ENCODE measurements around the gene ZFHX3.

Gene ZFHX3

DNA sequence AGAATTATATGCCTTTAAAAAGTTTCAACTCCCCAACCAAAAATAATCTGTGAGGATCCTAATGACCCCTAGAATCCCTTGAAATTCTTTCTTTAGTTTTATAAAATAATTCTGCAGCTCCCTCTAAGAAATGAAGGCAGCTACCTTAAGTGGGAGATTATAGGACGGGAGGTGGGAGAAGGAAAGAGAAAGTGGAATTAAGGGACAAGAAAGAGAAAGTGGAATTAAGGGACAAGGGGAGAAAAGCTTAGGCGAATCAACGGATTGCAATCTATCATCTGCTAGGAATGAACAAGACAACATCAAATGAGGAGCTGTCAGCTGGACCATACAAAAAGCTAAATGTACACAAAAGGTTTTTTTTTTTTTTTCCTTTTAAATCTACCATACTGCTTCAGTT is 262.0 kb downstream of the ZFHX3 start:
- DNase-seq, result peak; percentile 66 to 71

DNA sequence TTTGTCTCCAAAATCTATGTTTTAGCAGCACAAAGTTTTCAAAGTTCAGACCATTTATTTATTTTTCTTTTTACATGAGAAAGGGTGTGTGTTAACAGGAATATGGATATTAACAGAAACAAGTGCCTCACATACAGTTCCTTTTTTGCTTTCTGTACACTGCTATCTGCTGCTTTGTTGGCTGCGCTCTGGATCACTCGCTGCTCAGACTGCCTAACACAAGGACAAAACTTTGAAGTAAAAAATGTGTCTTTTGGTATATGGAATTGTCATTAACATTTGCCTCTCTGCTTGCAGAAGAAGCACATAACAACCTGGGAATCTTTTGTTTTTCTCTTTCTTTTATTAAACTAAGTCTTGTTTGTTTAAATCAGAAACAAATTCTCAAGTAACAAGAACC is 262.8 kb downstream of the ZFHX3 start:
- peak; percentile 3 to 14 for DNase-seq

DNA sequence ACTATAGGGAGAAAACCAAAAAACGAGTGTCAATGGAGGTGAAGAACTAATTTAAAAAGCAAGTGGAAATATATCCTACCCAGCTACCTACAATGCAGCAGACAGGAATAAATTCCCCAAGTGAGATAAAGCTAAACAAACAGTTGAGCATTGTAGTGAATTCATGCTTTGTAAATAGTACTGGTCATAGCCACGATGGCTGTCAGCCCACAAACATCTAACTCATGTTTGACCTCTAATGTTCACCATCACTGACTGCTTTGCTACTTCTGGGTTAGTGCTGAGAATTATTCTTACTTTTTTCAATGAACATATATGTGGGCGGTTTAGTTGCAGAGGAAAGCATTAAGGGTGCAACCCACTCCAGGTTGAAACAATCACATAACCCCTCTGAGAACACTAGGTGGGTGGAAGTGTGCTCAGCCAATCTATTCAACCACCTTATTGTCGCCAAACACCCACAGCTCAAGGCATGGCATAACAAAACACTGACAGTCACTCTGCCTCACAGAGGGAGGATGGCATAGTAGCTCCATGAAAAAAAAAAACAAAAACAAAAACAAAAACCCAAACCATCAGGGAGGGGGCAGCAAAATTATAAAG is 264.1 kb downstream of the ZFHX3 start:
- peak in 1 of 2 donors; percentile 5 for DNase-seq

DNA sequence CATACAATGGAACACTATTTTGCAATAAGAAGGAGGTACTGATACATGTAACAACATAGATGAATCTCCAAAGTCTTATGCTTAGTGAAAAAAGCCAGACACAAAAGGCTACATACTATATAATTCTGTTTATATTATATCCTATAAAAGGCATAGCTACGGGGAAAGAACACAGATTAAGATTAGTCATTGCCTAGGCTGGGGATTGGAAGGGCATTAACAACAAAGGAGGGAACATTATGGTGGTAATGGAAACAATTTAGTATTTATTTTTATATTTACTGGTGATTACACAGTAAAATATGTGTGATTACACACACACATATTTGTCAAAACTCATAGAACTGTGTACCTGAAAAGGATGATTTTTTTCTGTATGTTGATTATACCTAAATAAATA is 278.1 kb downstream of the ZFHX3 start:
- DNase-seq, result no peak

DNA sequence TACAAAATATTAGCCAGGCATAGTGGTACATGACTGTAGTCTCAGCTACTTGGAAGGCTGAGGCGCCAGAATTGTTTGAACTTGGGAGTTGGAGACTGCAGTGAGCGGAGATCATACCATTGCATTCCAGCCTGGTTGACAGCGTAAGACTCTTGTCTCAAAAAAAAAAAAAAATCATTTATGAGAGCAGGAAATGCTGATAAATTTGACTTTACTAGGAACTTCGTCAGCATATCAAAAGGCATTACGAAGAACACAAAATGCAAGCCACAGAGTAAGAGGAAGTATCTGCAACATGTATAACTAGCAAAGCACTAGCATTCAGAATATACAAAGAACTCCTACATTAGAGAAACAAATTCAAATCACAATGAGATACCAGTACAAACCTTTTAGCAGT is 279.3 kb downstream of the ZFHX3 start:
- DNase-seq, result no peak

DNA sequence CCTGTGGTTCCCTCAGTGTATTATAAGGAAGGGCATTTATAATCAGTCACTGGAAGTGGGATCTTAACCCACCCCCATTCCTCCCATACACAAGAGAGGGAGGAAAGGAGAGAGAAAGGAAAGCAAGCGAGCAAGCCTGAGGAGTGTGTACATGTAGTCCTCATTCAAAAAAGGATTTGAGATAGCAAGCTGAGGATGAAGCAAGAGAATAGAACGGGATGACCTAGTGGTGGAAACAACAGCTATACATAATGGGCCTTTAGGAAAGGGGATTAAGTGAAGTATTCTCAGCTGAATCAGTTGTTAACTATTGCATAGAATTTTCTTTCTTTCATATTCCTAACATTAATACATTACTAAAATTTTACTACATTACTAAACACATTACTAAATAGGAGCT is 281.4 kb downstream of the ZFHX3 start:
- DNase-seq, result no peak

DNA sequence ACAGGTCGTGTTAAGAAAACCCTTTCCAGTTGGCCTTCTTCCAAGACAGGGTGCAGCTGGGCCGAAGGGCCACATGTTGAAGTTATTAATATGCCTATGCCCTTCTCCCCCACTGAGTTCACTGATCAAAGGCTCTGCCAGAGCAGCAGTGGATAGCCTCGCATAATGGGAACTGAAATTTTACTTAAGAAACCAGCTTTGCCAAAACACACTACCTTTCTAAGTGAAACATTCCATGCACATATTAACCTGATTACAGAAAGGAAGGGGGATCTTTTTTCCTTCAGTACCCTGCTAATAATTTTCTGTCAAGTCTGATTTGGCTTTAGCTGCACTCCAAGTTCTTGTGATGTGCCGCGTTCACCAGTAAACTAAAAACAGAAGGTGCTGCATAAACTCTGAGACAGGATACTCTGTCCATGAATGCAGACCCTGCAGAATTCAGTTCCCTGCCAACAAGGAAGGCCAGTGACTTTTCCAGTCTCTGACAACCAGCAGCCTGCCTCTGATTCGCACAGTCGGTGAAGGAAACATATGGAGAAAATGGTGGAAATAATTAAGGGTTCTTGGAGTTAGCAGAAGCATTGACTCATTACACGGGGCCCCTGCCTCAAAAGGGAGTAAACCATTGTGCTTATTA is 283.8 kb downstream of the ZFHX3 start:
- DNase-seq, result no peak

DNA sequence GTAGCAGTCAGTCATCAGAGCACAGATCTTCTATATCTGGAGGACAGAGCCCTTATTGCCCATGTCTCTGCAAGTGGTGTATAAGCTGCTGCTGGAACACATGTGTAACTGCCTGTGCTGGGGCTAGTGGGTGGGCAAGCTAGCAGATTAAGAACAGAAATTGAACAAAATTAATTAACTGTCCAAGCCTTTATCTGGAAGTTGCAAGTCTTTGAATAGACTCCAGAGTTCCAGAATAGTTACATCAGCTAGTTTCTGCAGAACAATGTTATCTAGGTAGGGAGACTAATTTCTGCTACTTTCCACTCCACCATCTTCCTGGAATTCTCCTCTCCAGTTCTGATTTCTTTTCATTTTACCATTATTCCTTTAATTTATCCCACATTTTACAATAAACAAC is 287.3 kb downstream of the ZFHX3 start:
- DNase-seq, result no peak

DNA sequence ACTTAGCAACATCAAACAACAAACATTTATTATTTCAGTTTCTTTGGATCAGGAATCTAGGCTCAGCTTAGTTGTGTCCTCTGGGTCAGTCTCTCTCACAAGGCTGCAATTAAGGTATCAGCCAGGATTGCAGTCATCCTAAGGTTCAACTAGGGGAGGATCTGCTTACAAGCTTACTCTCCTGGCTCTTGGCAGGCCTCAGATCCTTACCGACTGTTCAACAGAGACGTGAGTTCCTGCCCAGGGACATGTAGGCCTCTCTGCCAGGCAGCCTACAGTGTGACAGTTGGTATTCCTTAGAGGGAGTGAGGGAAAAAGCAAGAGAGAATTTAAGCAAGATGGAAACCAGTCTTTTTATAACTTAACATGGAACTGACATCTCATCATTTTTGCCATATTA is 294.0 kb downstream of the ZFHX3 start:
- no peak for DNase-seq

DNA sequence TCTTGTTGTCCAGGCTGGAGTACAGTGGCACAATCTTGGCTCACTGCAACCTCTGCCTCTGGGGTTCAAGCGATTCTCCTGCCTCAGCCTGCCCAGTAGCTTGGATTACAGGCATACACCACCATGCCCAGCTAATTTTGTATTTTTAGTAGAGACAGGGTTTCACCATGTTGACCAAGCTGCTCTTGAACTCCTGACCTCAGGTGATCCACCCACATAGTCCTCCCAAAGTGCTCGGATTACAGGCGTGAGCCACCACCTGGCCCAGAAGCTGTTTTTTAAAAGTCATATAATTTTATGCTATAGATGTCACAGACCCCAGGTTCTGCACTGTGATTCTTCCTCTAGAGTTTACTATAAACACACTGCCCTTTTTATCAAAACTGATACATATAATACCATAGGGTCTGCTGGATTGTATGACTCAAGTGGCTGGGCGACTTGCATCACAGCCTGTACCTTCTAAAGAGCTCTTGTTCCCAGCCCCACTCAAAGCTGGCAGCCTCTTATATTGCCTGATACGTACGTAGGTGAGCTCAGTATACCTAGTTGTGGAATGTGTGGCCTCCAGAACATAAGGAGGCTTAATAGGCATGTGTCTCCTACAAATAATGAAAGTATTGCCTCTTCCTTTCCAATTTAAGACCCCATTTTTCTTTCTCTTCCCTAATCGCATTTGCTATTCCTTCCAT is 295.8 kb downstream of the ZFHX3 start:
- no peak for DNase-seq

DNA sequence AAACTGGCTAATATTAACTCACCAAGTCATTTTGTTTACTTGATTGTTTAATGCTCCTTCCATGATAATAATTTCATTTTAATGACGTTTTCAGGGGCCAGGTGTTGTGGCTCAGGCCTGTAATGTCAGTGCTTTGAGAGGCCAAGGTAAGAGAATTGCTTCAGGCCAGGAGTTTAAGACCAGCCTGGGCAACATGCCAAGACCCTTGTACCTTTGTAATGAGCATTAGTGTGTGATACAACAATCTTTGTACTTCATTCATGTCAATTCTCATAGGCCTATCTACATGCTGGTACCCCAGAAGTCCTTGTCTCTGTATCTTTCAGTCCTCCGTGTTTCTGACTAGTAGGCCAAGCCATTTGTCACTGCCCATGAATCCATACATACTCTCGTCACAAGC is 296.9 kb downstream of the ZFHX3 start:
- no peak for DNase-seq

DNA sequence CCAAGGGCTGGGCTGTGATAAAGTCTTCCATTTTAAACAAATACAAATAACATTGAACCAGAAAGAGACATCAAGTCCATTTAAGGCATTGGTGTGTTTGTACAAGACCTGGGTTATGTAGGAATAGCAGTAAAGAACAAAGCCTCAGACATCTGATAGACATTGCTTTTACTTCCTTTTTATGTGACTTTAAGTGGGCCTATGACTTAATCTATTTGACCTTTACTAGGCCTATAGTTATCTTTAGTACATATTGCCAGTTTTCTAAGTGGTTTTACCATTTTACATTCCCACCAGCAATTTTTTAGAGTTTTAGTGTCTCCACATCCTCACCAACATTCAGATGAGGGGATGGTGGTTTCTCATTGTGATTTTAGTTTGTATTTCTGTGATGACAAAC is 298.8 kb downstream of the ZFHX3 start:
- peak in 1 of 2 donors; percentile 3 for DNase-seq

DNA sequence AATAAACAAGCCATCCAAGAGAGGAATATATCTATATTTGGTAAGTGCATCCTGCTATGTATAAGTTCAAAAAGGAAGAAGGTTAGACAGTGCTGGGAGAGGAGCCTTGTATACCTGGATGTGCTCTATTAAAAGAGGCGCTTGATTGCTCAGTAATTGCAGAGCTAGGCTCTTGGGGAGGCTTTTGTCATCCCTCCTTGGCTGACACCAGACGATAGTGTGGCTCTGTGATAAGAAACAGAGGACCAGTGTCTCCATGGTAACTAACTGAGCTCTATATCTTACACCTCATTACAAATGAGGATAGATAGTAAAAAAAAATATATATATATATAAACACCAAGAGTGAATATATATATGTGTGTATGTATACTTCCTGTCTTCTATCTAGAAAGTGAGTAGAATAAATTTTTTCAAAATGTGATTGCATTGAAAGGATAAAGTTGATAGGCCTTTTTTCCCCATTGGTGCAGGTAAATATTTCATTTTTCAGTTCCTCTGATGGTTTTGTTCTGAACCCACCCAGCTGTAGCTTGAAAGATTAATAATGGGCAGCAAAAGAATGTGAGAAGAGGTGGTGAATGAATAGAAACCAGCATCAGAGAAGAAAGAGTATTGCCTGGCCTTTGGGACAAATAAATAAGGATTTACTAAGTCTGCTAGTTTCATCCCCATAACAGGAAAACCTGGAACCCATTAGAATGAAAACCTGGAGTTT is 303.7 kb downstream of the ZFHX3 start:
- no peak for DNase-seq

DNA sequence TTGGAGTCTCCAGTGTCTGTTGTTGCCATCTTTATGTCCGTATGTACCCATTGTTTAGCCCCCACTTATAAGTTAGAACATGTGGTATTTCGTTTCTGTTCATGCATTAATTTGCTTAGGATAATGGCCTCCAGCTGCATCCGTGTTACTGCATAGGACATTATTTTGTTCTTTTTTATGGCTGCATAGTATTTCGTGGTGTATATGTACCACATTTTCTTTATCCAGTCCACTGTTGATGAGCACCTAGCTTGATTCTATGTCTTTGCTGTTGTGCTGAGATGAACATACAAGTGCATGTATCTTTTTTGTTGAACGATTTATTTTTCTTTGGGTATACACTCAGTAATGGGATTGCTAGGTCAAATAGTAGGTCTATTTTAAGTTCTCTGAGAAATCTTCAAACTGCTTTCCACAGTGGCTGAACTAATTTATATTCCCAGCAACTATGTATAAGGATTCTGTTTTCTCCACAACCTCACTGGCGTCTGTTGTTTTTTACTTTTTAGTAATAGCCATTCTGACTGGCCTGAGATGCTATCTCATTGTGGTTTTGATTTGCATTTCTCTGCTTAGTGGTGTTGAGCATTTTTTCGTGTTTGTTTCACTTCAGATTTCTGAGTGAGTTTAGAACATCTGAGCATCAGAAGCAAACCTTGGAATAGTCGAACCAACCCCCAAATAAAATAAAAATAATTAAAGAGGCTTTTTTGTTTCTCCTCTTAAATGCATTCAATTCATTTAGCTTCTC is 304.7 kb downstream of the ZFHX3 start:
- no peak for DNase-seq

DNA sequence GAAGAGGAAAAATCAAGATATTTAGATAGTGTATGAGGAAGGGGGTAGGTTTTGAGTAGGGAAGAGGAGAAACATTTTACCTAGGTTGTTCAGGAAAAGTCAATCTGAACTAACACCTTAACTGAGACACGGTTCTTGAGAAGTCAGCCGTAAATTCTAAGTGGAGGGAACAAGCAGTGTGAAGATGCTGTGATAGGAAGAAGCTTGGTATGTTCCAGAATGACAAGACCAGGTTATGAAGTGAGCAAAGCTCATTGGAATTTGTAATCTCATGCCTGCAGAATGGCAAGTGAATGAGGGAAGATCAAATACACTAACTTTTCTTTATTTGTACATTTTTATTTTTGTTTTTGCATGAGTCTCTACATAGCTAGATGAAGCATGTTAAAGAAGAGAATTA is 307.6 kb downstream of the ZFHX3 start:
- no peak for DNase-seq

DNA sequence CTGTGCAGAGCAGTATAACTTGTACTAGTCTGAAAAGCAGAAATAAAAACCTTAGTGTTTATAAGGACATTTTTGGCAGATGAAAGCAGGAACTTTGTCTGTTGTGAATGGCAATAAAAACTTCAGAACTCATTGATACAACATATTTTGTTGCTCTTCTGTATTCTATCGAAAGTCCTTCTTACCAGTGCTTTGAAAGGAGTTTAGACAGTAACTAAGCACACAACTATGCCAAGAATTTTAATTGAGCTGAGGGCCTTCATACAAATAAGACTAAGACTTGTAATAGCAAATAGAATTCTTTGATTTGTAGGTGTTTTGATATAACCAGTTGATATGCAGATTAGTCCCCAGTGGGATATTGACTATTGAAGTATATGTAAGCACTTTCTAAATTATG is 308.4 kb downstream of the ZFHX3 start:
- no peak for DNase-seq

DNA sequence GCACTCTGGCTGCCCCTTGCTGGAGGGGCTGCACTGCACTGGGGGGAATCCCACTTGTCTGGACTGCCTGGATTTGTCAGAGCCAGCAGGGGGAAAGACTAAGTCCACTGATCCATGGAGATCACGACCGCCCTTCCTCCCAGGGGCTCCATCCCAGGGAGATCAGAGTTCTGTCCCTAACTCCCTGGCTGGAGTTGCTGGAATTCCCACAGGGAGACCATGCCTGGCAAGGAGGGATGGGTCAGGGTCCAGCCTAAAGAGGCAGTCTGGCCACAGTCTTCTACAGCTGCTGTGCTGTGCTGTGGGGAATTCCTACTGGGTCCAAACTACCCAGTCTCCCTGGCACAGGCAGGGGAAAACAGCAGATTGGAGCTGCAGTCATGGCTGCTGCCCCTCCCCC is 311.9 kb downstream of the ZFHX3 start:
- DNase-seq, result no peak
